SK-N-MC (cell line): Measurements from ENCODE around the gene RAB11FIP3.

Experiments used
- EZH2 ChIP-seq: fragments of 200-600 bp; sonication (generic); IDR thresholded peaks from one replicate; pipeline ENCODE4 v1.6.1; 2017; ENCODE audit warnings: antibody characterized with exemption
- POLR2AphosphoS5 ChIP-seq: IDR thresholded peaks from 2 replicates; pipeline ENCODE4 v1.6.1; 2012; ENCODE audit warnings: mild to moderate bottlenecking, low read depth, low read length, borderline replicate concordance

DNA sequence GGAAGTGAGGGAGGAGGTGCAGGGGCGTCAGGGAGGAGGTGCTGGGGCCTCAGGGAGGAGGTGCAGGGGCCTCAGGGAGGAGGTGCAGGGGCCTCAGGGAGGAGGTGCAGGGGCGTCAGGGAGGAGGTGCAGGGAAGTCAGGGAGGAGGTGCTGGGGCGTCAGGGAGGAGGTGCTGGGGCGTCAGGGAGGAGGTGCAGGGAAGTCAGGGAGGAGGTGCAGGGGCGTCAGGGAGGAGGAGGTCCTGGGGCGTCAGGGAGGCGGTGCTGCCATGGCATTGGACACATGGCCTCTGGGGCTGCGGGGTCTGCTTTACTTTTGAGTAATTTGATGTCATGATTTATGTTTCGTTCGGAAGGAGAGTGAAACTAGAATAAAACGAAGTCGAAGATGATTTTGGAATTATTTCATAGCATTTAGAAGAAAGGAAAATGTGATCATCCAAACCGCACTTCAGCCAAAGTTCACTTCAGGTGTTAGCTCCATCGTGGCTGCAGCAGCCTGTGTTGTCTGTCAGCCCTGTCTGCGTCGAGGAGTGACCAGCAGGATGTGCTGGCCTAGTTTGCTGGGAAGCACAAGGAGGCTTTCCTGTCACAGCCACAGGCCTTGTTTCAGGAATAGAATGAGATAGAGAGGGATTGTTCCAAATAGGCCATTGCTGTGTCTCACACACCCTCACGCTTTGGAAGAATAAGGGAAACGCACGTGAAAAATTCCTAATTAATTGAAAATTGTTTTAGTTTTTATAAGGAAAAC is 42.8 kb downstream of the RAB11FIP3 start:
- TF ChIP-seq POLR2AphosphoS5: no peak
- no peak for TF ChIP-seq EZH2
